HCT116 (cell line): ENCODE results near the gene ZNHIT2. TPM values are rescaled to one million over a fixed set of nuclear protein-coding genes. Genes with fewer than 3 reads are reported as not detected.

Experiments
- ATAC-seq: fragments of 200-7000 bp; cut with Tn5 transposase; 2 replicates; pipeline ENCODE4 v1.9.1; 2020; ENCODE audit warnings: mild to moderate bottlenecking, moderate library complexity
- BruUV-seq: library from RNA; stranded (reverse); fragments of 400-500 nt; replicated peaks from 2 replicates; lab custom pipeline; 2021; lab: Mats Ljungman, UMichigan
- CTCF ChIA-PET: fragments of 300-600 bp; sonication (Branson Sonifier 250); formaldehyde crosslinking; loops from one replicate; lab custom pipeline; 2021; ENCODE audit warnings: antibody characterized with exemption; lab: Charles Lee
- POLR2A ChIA-PET: fragments of 300-600, 350-600 bp; sonication (Branson Sonifier 250); formaldehyde crosslinking; loops from one replicate; lab custom pipeline; 2021; ENCODE audit warnings: antibody characterized with exemption; lab: Charles Lee
- RAD21 ChIA-PET, 2 experiments: fragments of 300-600 bp; sonication (Branson Sonifier 250); formaldehyde crosslinking; loops; one replicate each; lab custom pipeline; 2023; ENCODE audit warnings: low total read pairs in 2 of 2; ENCODE audit not compliant: uncharacterized antibody in 2 of 2, unreplicated experiment in 2 of 2, low non-redundant PET in 1 of 2; lab: Charles Lee
- DNase-seq: peaks from one replicate; pipeline ENCODE4 v3.0.0-alpha.2; 2010; ENCODE audit warnings: low read depth, low spot score
- H2AFZ ChIP-seq: fragments of 200-600 bp; shearing (Covaris generic), sonication (generic); 2 replicates; pipeline ENCODE4 v1.6.1; 2017; ENCODE audit warnings: low read depth, mixed run types, mixed read lengths, antibody characterized with exemption, low read length; ENCODE audit not compliant: poor library complexity, severe bottlenecking
- H3K27ac ChIP-seq: 2 replicates; pipeline ENCODE4 v1.5.1; 2012; ENCODE audit warnings: low read depth, low read length
- H3K27me3 ChIP-seq: fragments of 200-600 bp; sonication (generic); 2 replicates; pipeline ENCODE4 v1.6.1; 2016; ENCODE audit warnings: mixed run types, low read length, mixed read lengths; ENCODE audit not compliant: insufficient read depth
- H3K36me3 ChIP-seq, 2 experiments: fragments of 200-500 bp in 1 of 2; fragments of 200-600 bp in 1 of 2; sonication (Bioruptor generic) in 1 of 2; sonication (generic) in 1 of 2; 2 replicates each; pipeline versions ENCODE4 v1.5.1 to v1.6.1; 2014 to 2016; ENCODE audit warnings: low read length in 2 of 2, inconsistent platforms in 1 of 2, mixed read lengths in 1 of 2, mixed run types in 1 of 2; ENCODE audit not compliant: insufficient read depth in 2 of 2, control insufficient read depth in 1 of 2
- H3K4me1 ChIP-seq, 2 experiments: fragments of 200-600 bp in 1 of 2; sonication (generic) in 1 of 2; 2 replicates each; pipeline versions ENCODE4 v1.5.1 to v1.6.1; 2012 to 2017; ENCODE audit warnings: low read length in 2 of 2, inconsistent platforms in 1 of 2, mild to moderate bottlenecking in 1 of 2, mixed read lengths in 1 of 2, mixed run types in 1 of 2, moderate library complexity in 1 of 2; ENCODE audit not compliant: insufficient read depth in 2 of 2, control insufficient read depth in 1 of 2
- H3K4me2 ChIP-seq: fragments of 200-600 bp; sonication (generic); 2 replicates; pipeline ENCODE4 v1.6.1; 2017; ENCODE audit warnings: mixed run types, low read length, mixed read lengths
- H3K4me3 ChIP-seq, 2 experiments: fragments of 200-600 bp in 1 of 2; sonication (generic) in 1 of 2; replicated peaks in 1 of 2; 2 replicates each; pipeline ENCODE4 v1.5.1; 2011 to 2016; ENCODE audit warnings: low read length in 2 of 2, control low read depth in 1 of 2, low read depth in 1 of 2, mild to moderate bottlenecking in 1 of 2, mixed read lengths in 1 of 2, mixed run types in 1 of 2
- H3K79me2 ChIP-seq: fragments of 200-600 bp; sonication (generic); 2 replicates; pipeline ENCODE4 v1.6.1; 2017; ENCODE audit warnings: mild to moderate bottlenecking, mixed run types, low read length, moderate library complexity, mixed read lengths; ENCODE audit not compliant: insufficient read depth
- H3K9ac ChIP-seq: fragments of 200-600 bp; sonication (generic); 2 replicates; pipeline ENCODE4 v1.6.1; 2016; ENCODE audit warnings: low read length, mixed read lengths
- H3K9me2 ChIP-seq: fragments of 200-600 bp; sonication (generic), shearing (Covaris generic); 2 replicates; pipeline ENCODE4 v1.6.1; 2017; ENCODE audit warnings: mixed run types, mild to moderate bottlenecking, moderate library complexity; ENCODE audit not compliant: insufficient read depth
- H3K9me3 ChIP-seq, 2 experiments: fragments of 200-500 bp in 1 of 2; fragments of 200-600 bp in 1 of 2; sonication (Bioruptor generic) in 1 of 2; sonication (generic) in 1 of 2; 2 replicates each; pipeline ENCODE4 v1.6.1; 2014 to 2017; ENCODE audit warnings: low read length in 2 of 2, mixed read lengths in 2 of 2, inconsistent platforms in 1 of 2, low read depth in 1 of 2, mild to moderate bottlenecking in 1 of 2, mixed run types in 1 of 2, moderate library complexity in 1 of 2; ENCODE audit not compliant: control insufficient read depth in 1 of 2, insufficient read depth in 1 of 2
- H4K20me1 ChIP-seq: fragments of 200-600 bp; sonication (generic), shearing (Covaris generic); 2 replicates; pipeline ENCODE4 v1.6.1; 2017; ENCODE audit warnings: mixed run types, mild to moderate bottlenecking, moderate library complexity; ENCODE audit not compliant: insufficient read depth
- CBX3 ChIP-seq: IDR thresholded peaks from 2 replicates; pipeline ENCODE4 v1.6.1; 2012; ENCODE audit warnings: low read depth
- CEBPB ChIP-seq: IDR thresholded peaks from 2 replicates; pipeline ENCODE4 v1.6.1; 2012; ENCODE audit warnings: low read depth
- EGR1 ChIP-seq: IDR thresholded peaks from 2 replicates; pipeline ENCODE4 v1.6.1; 2012; ENCODE audit warnings: low read depth
- EZH2 ChIP-seq: fragments of 200-600 bp; sonication (generic); IDR thresholded peaks from 2 replicates; pipeline ENCODE4 v1.6.1; 2017; ENCODE audit warnings: antibody characterized with exemption, mixed run types
- EZH2phosphoT487 ChIP-seq: fragments of 200-600 bp; IDR thresholded peaks from 2 replicates; pipeline ENCODE4 v1.6.1; 2018; ENCODE audit warnings: antibody characterized with exemption, borderline replicate concordance
- FOSL1 ChIP-seq: IDR thresholded peaks from 2 replicates; pipeline ENCODE4 v1.6.1; 2012; ENCODE audit warnings: low read depth
- POLR2A ChIP-seq: IDR thresholded peaks from 2 replicates; pipeline ENCODE4 v1.7.0; 2011; ENCODE audit warnings: borderline replicate concordance; ENCODE audit not compliant: insufficient read depth, insufficient read length; ENCODE audit errors: extremely low read depth
- POLR2AphosphoS5 ChIP-seq: IDR thresholded peaks from 2 replicates; pipeline ENCODE4 v1.6.1; 2011; ENCODE audit warnings: mild to moderate bottlenecking, low read depth, low read length, moderate library complexity
- RAD21 ChIP-seq: IDR thresholded peaks from 2 replicates; pipeline ENCODE4 v1.6.1; 2012; ENCODE audit warnings: low read depth, mild to moderate bottlenecking
- REST ChIP-seq: IDR thresholded peaks from 2 replicates; pipeline ENCODE4 v1.6.1; 2012; ENCODE audit warnings: low read depth
- SIN3A ChIP-seq: IDR thresholded peaks from 2 replicates; pipeline ENCODE4 v1.6.1; 2012; ENCODE audit warnings: low read depth
- SP1 ChIP-seq: IDR thresholded peaks from 2 replicates; pipeline ENCODE4 v1.6.1; 2012; ENCODE audit warnings: low read depth
- SRF ChIP-seq: IDR thresholded peaks from 2 replicates; pipeline ENCODE4 v1.6.1; 2012; ENCODE audit warnings: low read depth
- TCF7L2 ChIP-seq: IDR thresholded peaks from 2 replicates; pipeline ENCODE4 v1.7.0; 2011; ENCODE audit warnings: borderline replicate concordance, inconsistent platforms; ENCODE audit not compliant: insufficient read depth, insufficient read length; ENCODE audit errors: extremely low read depth
- YY1 ChIP-seq: IDR thresholded peaks from 2 replicates; pipeline ENCODE4 v1.6.1; 2011; ENCODE audit warnings: low read length, low read depth, moderate library complexity, mild to moderate bottlenecking; ENCODE audit not compliant: insufficient replicate concordance; ENCODE audit errors: extremely low read depth
- ZBTB33 ChIP-seq: IDR thresholded peaks from 2 replicates; pipeline ENCODE4 v1.6.1; 2011; ENCODE audit warnings: mild to moderate bottlenecking, low read length, moderate library complexity; ENCODE audit not compliant: insufficient replicate concordance; ENCODE audit errors: extremely low read depth
- ZFX ChIP-seq: fragments of 450-650 bp; IDR thresholded peaks from 2 replicates; pipeline ENCODE4 v1.6.1; 2017
- ZNF274 ChIP-seq: fragments of 200-500 bp; sonication (Bioruptor generic); IDR thresholded peaks from 2 replicates; pipeline ENCODE4 v1.6.1; 2014; ENCODE audit warnings: mild to moderate bottlenecking, low read depth, low read length, inconsistent platforms
- intact Hi-C: fragments of 100-400 bp; cut with micrococcal nuclease; formaldehyde crosslinking; loops from 2 replicates; pipeline ENCODE4 v1.10.0; 2022
- total RNA-seq: library from RNA; stranded (reverse); gene quantifications from one replicate; pipeline ENCODE4 v1.2.1, GENCODE V29; 2021; ENCODE audit not compliant: unreplicated experiment
- TF ChIP-seq, protein P1 (sequence below), 3 experiments: fragments of 200-600 bp in 1 of 3; sonication (generic) in 1 of 3; IDR thresholded peaks in 2 of 3; conservative IDR thresholded peaks in 1 of 3; 2 replicates each; pipeline ENCODE4 v1.5.1; 2012 to 2017; ENCODE audit warnings: low read depth in 2 of 3, low read length in 2 of 3, antibody characterized with exemption in 1 of 3, borderline replicate concordance in 1 of 3, control low read depth in 1 of 3, mild to moderate bottlenecking in 1 of 3, mixed read lengths in 1 of 3, mixed run types in 1 of 3, moderate library complexity in 1 of 3; ENCODE audit not compliant: insufficient read depth in 1 of 3
- TF ChIP-seq, protein P2 (sequence below): IDR thresholded peaks from 2 replicates; pipeline ENCODE4 v1.6.1; 2012

Gene ZNHIT2
- total RNA-seq, 1 experiment from 2014 or later = 18.8 TPM

- H3K27me3 ChIP-seq = no peaks in the 10 kb centered on the region
- TF ChIP-seq SRF (no peak), SP1 (no peak), POLR2AphosphoS5 (no peak), EGR1 (no peak), ZFX (no peak), TCF7L2 (no peak), RAD21 (no peak), ZBTB33 (no peak), YY1 (no peak), SIN3A (no peak), CEBPB (no peak), EZH2 (no peak), REST (no peak), POLR2A (no peak), ZNF274 (no peak), EZH2phosphoT487 (no peak), CBX3 (no peak), FOSL1 (no peak)
- TF ChIP-seq, protein P1, sequence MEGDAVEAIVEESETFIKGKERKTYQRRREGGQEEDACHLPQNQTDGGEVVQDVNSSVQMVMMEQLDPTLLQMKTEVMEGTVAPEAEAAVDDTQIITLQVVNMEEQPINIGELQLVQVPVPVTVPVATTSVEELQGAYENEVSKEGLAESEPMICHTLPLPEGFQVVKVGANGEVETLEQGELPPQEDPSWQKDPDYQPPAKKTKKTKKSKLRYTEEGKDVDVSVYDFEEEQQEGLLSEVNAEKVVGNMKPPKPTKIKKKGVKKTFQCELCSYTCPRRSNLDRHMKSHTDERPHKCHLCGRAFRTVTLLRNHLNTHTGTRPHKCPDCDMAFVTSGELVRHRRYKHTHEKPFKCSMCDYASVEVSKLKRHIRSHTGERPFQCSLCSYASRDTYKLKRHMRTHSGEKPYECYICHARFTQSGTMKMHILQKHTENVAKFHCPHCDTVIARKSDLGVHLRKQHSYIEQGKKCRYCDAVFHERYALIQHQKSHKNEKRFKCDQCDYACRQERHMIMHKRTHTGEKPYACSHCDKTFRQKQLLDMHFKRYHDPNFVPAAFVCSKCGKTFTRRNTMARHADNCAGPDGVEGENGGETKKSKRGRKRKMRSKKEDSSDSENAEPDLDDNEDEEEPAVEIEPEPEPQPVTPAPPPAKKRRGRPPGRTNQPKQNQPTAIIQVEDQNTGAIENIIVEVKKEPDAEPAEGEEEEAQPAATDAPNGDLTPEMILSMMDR (IDR thresholded peaks at IDR 0.05 in 2 of 3, conservative IDR thresholded peaks at IDR 0.05 in 1 of 3; ENCODE audit: borderline replicate concordance in 1 of 3, insufficient read depth in 1 of 3, low read depth in 2 of 3, low read length in 2 of 3) = no peak
- TF ChIP-seq, protein P2, sequence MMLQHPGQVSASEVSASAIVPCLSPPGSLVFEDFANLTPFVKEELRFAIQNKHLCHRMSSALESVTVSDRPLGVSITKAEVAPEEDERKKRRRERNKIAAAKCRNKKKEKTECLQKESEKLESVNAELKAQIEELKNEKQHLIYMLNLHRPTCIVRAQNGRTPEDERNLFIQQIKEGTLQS = no peak
- no peaks in the 10 kb centered on the region for H3K9me2 ChIP-seq
- no peaks in the 10 kb centered on the region for H3K9me3 ChIP-seq
- BruUV-seq = no TSS peak
- POLR2A ChIA-PET = no interaction called here
- no peaks in the 10 kb centered on the region for H4K20me1 ChIP-seq
- intact Hi-C loops = no loop called here
- DNase-seq (no peak), ATAC-seq (no peak)
- CTCF ChIA-PET = no interaction called here
- no peaks in the 10 kb centered on the region for H3K4me1 ChIP-seq
- peaks cover 13% of the 10 kb centered on the region; the same call in 1 of the 2 replicates for H3K79me2 ChIP-seq
- no peak overlapping the region for H3K4me2 ChIP-seq
- RAD21 ChIA-PET = no interaction called here
- H3K27ac ChIP-seq = no peak overlapping the region
- peaks cover 2 to 13% of the 10 kb centered on the region in 2 experiments; a peak in 2 of 4 replicates for H3K36me3 ChIP-seq
- H3K9ac ChIP-seq = no peak overlapping the region
- no peak overlapping the region for H3K4me3 ChIP-seq
- H2AFZ ChIP-seq = no peak overlapping the region
Measured at GRCh38 chr11:65072631-65072966, 44.9 kb downstream of the ZNHIT2 start.
